ENCODE results near the gene ZAP70. TPM values are rescaled to one million over a fixed set of nuclear protein-coding genes. Genes with fewer than 3 reads are reported as not detected.

The ZAP70 gene
- total RNA-seq, 1 donor, result not detected

DNA sequence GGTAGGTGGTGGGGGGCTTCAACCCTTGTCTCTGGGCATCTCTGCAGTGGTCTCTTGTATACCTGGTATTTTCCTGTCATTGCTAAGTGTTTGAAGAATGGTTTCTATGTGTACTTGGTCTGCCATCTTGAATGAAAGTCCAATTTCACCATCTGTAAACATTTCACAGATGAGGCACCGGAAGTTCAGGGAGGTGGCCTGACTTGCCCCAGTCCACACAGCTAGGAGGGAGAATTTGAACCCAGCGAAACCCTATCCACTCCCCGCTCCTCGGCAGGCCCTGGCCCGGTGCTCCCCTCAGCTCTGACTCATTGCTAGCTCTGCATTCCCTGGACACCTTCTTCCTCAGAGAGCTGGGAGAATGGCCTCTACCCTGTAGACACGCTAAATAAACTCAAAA, 30.5 kb downstream of the ZAP70 start:
- TF ChIP-seq, protein P1, sequence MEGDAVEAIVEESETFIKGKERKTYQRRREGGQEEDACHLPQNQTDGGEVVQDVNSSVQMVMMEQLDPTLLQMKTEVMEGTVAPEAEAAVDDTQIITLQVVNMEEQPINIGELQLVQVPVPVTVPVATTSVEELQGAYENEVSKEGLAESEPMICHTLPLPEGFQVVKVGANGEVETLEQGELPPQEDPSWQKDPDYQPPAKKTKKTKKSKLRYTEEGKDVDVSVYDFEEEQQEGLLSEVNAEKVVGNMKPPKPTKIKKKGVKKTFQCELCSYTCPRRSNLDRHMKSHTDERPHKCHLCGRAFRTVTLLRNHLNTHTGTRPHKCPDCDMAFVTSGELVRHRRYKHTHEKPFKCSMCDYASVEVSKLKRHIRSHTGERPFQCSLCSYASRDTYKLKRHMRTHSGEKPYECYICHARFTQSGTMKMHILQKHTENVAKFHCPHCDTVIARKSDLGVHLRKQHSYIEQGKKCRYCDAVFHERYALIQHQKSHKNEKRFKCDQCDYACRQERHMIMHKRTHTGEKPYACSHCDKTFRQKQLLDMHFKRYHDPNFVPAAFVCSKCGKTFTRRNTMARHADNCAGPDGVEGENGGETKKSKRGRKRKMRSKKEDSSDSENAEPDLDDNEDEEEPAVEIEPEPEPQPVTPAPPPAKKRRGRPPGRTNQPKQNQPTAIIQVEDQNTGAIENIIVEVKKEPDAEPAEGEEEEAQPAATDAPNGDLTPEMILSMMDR (IDR thresholded peaks at IDR 0.05; ENCODE audit: insufficient read depth, low read length), result no peak
- no peak overlapping the region for H3K4me3 ChIP-seq (ENCODE audit: low read depth, low read length)
- no peak for DNase-seq (ENCODE audit: low read depth)

DNA sequence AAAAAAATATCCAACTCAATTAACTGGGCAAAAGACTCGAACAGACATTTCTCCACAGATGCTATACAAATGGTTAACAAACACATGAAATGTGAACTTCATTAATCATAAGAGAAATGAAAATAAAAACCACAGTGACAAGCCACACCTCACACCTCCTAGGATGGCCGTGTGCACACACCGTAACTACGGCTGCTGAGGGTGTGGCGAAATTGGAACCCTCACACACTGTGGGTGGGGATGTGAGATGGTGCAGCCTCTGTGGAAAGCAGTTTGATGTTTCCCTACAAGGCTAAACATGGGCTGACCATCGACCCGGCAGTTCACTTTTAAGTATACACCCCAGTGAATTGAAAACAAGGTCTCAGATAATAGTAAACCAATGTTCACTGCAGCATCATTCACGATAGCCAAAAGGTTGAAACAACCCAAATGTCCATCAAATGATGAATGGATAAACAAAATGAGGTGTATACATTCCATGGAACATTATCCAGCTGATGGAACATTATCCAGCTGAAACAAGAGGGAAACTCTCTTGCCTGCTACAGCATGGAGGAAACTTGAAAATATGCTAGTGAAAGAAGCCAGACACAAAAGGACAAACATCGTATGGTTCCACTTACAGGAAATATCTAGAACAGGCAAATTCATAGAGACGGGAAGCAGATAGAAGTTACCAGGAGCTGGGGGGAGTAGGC, 32.2 kb downstream of the ZAP70 start:
- DNase-seq (ENCODE audit: low read depth), result no peak
- H3K4me3 ChIP-seq (ENCODE audit: low read depth, low read length), result no peak overlapping the region
- TF ChIP-seq, protein P1 (IDR thresholded peaks at IDR 0.05; ENCODE audit: insufficient read depth, low read length), result no peak

DNA sequence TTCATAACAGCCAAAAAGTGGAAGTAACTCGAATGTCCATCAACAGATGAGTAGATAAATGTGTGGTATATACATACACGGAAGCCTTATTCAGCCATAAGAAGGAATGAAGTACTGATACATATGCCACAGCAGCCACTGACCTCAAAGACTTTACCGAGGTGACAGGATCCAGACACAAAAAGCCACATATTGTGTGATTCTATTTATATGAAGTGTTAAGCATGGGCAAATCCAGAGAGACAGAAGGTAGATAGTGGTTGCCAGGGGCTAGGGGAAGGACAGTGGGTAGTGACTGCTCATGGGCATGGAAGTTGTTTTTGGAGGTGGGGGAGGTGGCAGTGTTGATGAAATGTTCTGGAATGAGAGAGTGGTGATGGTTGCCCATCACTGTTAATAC, 33.9 kb downstream of the ZAP70 start:
- no peak overlapping the region for H3K4me3 ChIP-seq (ENCODE audit: low read depth, low read length)
- TF ChIP-seq, protein P1 (IDR thresholded peaks at IDR 0.05; ENCODE audit: insufficient read depth, low read length), result no peak
- no peak for DNase-seq (ENCODE audit: low read depth)

DNA sequence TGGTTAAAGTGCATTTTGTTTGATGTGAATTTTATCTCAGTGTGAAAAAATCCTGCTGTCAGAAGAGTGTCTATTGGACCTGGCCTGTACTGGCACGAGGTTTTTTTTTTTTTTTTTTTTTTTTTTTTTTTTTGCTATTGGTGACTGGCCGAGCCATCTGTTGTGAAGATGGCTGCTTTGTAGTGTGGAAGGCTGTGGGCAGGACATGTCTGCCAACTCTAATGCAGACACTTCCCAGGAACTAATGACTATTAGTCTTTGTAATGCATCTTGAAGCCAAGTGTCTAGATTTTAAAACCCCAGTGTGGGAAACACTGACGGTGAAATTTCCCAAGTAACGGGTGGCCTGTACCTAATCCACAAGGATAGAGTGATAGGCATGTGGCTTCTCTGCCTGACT, 34.3 kb downstream of the ZAP70 start:
- DNase-seq (ENCODE audit: low read depth), result peak; percentile 13
- no peak overlapping the region for H3K4me3 ChIP-seq (ENCODE audit: low read depth, low read length)
- TF ChIP-seq, protein P1 (IDR thresholded peaks at IDR 0.05; ENCODE audit: insufficient read depth, low read length), result no peak

DNA sequence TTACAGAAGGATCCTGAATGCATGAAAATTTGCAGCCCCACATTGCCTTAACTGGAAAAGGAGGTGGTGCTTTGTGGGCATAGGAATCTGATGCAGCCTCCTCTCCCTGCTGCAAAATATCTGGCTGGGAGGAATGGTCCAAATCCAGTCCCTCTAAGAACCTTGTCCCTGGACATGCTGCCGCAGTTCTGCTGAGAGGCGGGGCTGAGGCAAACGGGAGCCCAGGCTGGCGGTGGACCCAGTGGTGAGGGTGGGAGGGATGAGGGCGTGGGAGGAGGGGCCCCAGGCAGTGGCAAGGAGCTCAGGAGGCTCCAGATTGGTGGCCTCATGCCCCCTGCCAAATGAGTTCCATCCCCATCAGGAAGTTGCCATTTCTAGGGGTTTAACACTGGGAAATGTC, 36.2 kb downstream of the ZAP70 start:
- no peak for DNase-seq (ENCODE audit: low read depth)
- TF ChIP-seq, protein P1 (IDR thresholded peaks at IDR 0.05; ENCODE audit: insufficient read depth, low read length), result no peak
- no peak overlapping the region for H3K4me3 ChIP-seq (ENCODE audit: low read depth, low read length)

DNA sequence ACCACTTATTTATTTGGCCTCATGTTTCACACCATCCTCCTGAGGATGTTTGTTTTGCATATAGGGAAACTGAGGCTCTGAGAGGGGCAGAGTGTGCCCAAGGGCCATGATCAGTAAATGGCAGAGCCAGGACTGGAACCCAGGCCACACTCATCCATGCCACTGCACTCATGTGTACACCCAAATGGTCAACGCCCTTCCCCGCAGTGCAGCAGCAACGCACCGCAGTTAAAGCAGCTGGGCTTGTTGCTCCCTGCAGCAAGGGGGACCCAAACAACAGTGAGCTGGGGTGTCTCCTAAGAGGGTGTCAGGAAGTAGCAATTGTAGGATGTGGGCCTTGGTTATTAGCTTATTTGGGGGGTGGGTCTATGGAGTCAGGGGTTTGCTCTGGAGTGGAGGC, 36.6 kb downstream of the ZAP70 start:
- TF ChIP-seq, protein P1 (IDR thresholded peaks at IDR 0.05; ENCODE audit: insufficient read depth, low read length), result no peak
- no peak for DNase-seq (ENCODE audit: low read depth)
- H3K4me3 ChIP-seq (ENCODE audit: low read depth, low read length), result no peak overlapping the region

DNA sequence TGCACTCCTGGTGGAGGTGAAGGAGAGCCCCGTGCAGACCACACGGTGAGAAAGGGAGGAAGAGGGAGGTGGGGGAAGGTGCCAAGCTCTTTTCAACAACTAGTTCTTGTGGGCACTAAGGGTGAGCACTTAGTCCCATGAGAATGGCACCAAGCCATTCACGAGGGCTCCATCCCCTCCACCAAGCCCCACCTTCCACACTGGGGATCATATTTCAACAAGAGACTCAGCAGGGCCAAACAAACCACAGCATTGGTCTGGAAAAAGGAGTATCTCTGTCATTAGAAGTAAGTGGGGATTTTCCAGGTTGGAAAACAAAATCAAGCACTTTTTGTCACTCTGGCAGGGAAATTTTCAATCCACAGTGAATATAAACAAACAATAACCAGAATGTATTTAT, 38.4 kb downstream of the ZAP70 start:
- no peak overlapping the region for H3K4me3 ChIP-seq (ENCODE audit: low read depth, low read length)
- peak; percentile 16 for DNase-seq (ENCODE audit: low read depth)

More for the DNA sequence above, 38.4 kb downstream of the ZAP70 start:
- TF ChIP-seq, protein P1 (IDR thresholded peaks at IDR 0.05; ENCODE audit: insufficient read depth, low read length), result no peak
